Fibroblast of pulmonary artery (primary cell): ENCODE measurements around the gene CNTRL.
"Not testable (repeated sequence)": the region's sequence is repeated elsewhere in the genome, so short reads cannot be mapped to it uniquely, and the experiment has no call there.

Experiments
- DNase-seq: peaks from one replicate; pipeline ENCODE4 v3.0.0-alpha.2; 2010; ENCODE audit warnings: low read depth
- H3K4me3 ChIP-seq: replicated peaks from 2 replicates; pipeline ENCODE4 v1.5.1; 2011; ENCODE audit warnings: low read depth, mild to moderate bottlenecking, control low read depth, low read length, moderate library complexity
- CTCF ChIP-seq: IDR thresholded peaks from 2 replicates; pipeline ENCODE4 v1.5.1; 2011; ENCODE audit warnings: mild to moderate bottlenecking, control low read depth, low read length, inconsistent platforms; ENCODE audit errors: missing control alignments

CNTRL gene

GRCh38 chr9:121178676-121179372 is 104.1 kb downstream of the CNTRL start:
- H3K4me3 ChIP-seq = no peak overlapping the region
- TF ChIP-seq CTCF = no peak
- DNase-seq = no peak

- not testable (repeated sequence) for DNase-seq, H3K4me3 ChIP-seq
Observed at GRCh38 chr9:121179373-121179721, 104.6 kb downstream of the CNTRL start.

DNA sequence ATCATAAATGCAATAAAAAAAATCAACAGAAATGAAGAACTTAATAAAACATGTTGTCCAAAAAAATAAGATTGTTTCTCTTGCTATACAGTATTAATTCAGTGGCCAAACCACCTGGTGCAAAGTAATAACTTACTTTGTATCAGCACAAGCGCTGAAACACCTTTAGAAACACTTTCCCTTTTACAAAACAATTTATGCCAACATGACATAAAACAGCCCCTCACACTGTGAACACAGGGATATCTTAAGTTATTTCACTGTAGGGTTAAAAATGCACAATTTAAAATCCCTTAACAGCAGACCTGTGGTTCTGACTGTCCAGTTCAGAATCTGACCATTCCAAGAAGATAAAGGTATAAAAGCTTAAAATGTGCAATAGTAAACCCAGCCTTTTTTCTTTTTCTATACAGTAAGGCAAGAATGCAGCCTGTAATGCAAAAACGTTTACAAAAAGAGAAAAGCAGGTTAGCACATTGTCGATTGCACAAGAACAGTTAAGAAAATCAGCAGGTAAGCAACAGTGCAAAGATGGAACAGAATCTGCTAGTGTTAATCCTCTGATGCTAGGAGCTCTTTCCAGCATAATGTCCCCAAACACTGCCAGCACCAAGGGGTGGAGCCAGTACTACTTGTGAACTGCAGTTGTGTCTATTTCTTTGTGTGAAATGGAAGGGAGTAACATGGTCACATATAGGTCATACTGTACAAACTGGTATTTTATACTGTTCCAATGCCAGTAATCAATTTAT is 105.4 kb downstream of the CNTRL start:
- no peak overlapping the region for H3K4me3 ChIP-seq
- no peak for DNase-seq
- TF ChIP-seq CTCF = no peak

DNA sequence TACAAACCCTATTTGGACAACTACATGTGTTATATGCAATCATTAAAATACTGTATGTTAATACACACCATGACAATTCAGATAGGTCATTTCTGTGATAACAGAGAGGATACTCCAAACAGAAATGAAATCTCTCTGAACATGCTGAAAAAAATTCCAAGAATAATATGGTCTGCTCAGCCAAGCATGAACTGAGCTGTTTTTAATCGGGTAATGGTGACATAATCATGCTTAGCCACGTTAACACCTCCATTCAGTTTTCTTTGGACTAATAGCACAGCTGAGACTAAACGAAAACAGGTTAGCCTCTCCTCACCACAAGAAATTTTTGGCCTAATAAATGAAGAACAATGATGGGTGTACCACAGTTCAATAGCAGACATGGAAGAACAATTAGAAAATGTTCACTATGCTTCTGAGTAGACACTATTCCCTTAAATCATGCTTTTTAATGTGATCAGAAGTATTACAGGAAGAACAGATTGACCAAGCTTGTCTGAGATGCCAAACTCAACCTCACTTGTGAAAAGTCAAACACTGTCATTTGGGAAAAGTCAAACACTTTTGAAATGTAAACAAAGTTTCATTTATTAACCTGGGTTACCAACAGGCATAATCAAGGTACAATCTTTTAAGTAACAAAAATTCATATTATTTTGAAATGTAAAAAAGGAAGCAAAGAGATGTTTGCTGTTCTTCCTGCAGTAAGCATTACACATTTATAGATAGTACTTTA is 107.5 kb downstream of the CNTRL start:
- H3K4me3 ChIP-seq = no peak overlapping the region
- DNase-seq = no peak
- no peak for TF ChIP-seq CTCF

- no peak for TF ChIP-seq CTCF
- DNase-seq = no peak
- no peak overlapping the region for H3K4me3 ChIP-seq
Observed at GRCh38 chr9:121182989-121183388, 108.2 kb downstream of the CNTRL start.

GRCh38 chr9:121183666-121184423 is 109.1 kb downstream of the CNTRL start:
- no peak overlapping the region for H3K4me3 ChIP-seq
- no peak for DNase-seq
- TF ChIP-seq CTCF = no peak

- no peak for DNase-seq
- no peak overlapping the region for H3K4me3 ChIP-seq
- no peak for TF ChIP-seq CTCF
Observed at GRCh38 chr9:121184463-121184862, 109.7 kb downstream of the CNTRL start.
